ENCODE results near the gene TRIO. TPM values are rescaled to one million over a fixed set of nuclear protein-coding genes. Genes with fewer than 3 reads are reported as not detected.

The TRIO gene
- total and polyA plus RNA-seq, 2 of the 8 experiments (the other 6 are each of a cell fraction or from before 2014, with no cell fraction given): 35.1 to 69.1 TPM

- no peak for TF ChIP-seq EP300 (IDR thresholded peaks at IDR 0.05; ENCODE audit: borderline replicate concordance in 1 of 2, low read depth in 2 of 2, low read length in 2 of 2)
- no peak for TF ChIP-seq NRF1 (IDR thresholded peaks at IDR 0.05; ENCODE audit: low read depth, low read length)
- TF ChIP-seq GABPA (IDR thresholded peaks at IDR 0.05; ENCODE audit: borderline replicate concordance, insufficient read depth, low read length): no peak
Measured at GRCh38 chr5:14222206-14222605, 79.1 kb downstream of the TRIO start (continued).
